Measurements from ENCODE around the gene FAM222A. TPM values are rescaled to one million over a fixed set of nuclear protein-coding genes. Genes with fewer than 3 reads are reported as not detected.
A peak's percentile ranks its signal among the peaks of the same experiment; 100 is the strongest.

Gene FAM222A
- total RNA-seq, 3 donors from 2014 or later = 1.7 to 4.4 (median 3.5) TPM

DNA sequence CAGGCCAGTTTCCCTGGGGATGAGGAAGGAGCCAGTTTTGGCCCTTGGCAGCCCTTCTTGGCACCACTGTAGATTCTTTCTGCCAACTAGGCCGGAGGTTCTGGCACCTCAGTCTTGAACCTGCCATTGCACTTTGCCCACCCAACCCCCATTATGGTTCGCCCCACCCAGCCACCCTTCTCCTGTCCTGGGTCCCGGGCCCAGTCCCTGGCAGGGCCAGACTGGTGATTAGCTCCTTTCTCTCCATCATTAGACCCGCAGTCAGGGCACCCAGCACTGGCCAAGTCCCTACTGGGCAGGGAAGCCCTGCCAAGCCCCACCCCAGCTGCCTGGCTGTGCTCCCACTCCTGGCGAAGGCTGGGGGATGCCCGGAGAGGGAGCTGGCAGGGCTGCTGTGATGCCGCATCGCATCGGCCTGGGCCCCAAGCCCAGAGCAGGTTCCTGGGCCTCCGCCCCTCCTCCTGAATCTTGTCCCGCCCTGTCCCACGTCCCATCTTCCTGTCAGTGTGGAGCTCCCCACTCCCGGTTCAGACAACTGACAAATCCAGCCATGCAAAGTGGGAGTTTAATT is 9.8 kb downstream of the FAM222A start:
- H3K36me3 ChIP-seq (ENCODE audit: low read depth) = no peaks in the 10 kb centered on the region
- TF ChIP-seq, protein P1, sequence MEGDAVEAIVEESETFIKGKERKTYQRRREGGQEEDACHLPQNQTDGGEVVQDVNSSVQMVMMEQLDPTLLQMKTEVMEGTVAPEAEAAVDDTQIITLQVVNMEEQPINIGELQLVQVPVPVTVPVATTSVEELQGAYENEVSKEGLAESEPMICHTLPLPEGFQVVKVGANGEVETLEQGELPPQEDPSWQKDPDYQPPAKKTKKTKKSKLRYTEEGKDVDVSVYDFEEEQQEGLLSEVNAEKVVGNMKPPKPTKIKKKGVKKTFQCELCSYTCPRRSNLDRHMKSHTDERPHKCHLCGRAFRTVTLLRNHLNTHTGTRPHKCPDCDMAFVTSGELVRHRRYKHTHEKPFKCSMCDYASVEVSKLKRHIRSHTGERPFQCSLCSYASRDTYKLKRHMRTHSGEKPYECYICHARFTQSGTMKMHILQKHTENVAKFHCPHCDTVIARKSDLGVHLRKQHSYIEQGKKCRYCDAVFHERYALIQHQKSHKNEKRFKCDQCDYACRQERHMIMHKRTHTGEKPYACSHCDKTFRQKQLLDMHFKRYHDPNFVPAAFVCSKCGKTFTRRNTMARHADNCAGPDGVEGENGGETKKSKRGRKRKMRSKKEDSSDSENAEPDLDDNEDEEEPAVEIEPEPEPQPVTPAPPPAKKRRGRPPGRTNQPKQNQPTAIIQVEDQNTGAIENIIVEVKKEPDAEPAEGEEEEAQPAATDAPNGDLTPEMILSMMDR (IDR thresholded peaks at IDR 0.05) = no peak
- H3K9me3 ChIP-seq = no peaks in the 10 kb centered on the region
- intact Hi-C loops (cut with DNase I, micrococcal nuclease) = no loop called here
- ATAC-seq (peak; percentile 42), DNase-seq (peak in 2 of 3 donors; percentile 57 to 59)
- H3K4me1 ChIP-seq (ENCODE audit: low read depth) = peaks cover 1% of the 10 kb centered on the region
- H3K4me3 ChIP-seq = no peak overlapping the region

DNA sequence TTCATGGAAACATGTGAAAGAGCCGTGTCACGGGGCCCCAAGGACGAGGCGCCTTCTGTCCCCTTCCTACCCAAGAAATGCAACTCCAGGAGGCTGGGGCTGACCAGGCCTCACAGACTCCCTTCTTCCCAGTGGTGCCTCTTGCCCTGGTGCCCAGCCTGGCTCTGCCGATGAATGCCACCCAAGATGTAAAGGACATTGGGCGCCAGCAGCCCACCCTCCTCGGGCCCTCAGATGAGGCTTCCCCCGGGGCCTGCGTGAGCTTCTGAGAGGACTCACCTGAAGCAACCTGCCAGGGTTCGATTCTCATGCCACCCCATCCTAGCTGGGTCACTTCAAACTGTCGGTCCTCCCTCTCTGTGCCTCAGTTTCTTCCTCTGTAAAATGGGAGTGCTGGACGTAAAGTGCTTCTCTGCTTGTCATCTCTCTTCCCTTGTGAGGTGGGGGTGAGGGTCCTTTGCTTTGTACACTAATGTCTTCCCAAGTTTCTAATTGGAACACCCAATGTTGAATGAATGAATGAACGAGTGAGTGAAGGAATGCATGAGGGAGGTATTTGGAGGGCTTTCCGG is 10.8 kb downstream of the FAM222A start:
- DNase-seq (no peak), ATAC-seq (no peak)
- Histone ChIP-seq H3K4me1 (ENCODE audit: low read depth) (no peaks in the 10 kb centered on the region), H3K4me3 (no peak overlapping the region), H3K9me3 (no peaks in the 10 kb centered on the region), H3K36me3 (ENCODE audit: low read depth) (no peaks in the 10 kb centered on the region)
- intact Hi-C loops (cut with DNase I, micrococcal nuclease) = no loop called here
- TF ChIP-seq, protein P1 (IDR thresholded peaks at IDR 0.05) = no peak

DNA sequence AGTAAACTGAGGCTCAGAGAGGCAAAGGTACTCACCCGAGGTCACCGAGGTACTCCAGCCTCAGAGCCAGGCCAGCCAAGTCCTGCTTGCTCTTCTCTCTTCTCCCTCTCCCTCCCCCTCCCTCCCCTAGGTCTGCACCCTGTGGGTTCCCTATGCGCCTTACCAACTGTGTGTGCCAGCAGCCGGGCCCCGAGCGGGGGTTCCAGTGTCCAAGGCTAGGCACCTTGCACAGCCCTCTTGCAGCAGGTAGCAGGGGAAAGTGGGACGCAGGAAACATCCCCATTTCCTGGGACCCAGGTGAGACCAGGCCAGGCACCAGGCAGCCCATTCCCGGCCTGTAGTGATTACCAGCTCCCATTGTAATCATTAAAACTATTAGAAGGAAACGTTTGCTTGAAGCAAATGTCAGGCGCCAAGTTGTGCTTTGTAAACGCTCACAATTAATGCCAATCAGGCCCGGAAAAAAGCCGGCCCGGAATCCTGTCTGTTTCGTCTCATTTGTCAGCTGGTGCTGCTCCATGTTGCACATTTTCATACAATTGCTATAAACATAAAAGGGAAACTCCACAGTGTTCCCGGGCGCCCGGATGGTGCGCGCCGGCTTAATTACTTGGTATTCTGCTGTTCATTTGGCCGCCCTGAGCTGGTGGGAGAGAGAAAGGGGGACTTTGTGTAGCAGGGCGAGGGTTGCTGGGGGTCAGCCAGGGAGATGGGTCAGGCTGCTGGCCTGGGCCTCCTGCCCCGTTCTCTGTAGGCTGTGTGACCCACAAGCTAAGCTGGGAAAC is 11.9 kb downstream of the FAM222A start:
- Histone ChIP-seq H3K4me3 (no peak overlapping the region), H3K4me1 (ENCODE audit: low read depth) (no peaks in the 10 kb centered on the region), H3K36me3 (ENCODE audit: low read depth) (no peaks in the 10 kb centered on the region), H3K9me3 (no peaks in the 10 kb centered on the region)
- intact Hi-C loops (cut with DNase I, micrococcal nuclease) = no loop called here
- no peak for ATAC-seq
- TF ChIP-seq, protein P1 (IDR thresholded peaks at IDR 0.05) = no peak
- peak in 1 of 3 donors; percentile 14 for DNase-seq

DNA sequence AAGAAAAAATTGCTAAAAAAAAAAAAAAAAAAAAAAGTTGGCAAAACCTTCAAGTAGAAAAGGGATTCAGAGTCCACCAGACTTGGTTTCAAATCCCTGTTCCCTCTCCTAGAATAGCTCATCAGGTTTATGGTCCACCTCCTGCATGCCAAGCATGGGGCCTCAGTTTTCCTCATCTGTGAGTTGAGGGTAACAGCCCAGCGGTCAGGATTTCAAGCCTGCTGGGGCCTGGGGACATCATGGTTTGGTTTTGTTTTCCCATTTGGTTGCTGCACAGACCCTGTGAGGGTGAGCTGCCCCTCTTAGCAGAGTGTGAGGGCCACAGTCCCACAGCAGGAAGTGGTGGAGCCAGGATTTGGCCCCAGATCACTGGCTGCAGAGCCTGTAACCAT is 12.5 kb downstream of the FAM222A start:
- Histone ChIP-seq H3K4me3 (no peak overlapping the region), H3K4me1 (ENCODE audit: low read depth) (no peaks in the 10 kb centered on the region), H3K9me3 (no peaks in the 10 kb centered on the region), H3K36me3 (ENCODE audit: low read depth) (no peaks in the 10 kb centered on the region)
- no peak for ATAC-seq
- TF ChIP-seq, protein P1 (IDR thresholded peaks at IDR 0.05) = no peak
- intact Hi-C loops (cut with DNase I, micrococcal nuclease) = no loop called here
- no peak for DNase-seq

DNA sequence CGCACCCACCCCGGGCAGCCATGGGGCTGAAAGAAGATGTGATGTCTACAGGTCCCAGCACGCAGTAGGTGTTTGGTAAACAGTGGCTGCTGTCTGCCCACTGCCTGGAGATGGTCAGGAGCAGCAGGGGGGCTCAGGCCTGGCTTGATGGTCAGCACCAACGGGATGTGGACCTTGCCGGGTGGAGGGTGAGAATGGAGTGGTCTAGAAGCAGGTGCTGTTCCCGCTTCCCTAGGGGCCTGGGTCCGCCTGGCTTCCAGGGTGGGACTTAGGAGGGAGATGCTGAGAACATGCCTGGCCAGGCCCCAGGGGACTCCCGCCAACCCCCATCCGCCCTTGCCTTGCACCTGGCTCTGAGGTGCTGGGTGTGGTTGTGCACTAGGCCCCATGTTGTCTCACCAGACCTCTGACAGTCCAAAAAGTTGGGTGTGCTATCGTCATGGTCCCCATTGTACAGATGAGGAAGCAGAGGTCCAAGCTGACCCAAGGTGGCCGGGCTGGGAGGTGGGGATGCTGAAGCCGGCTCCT is 12.9 kb downstream of the FAM222A start:
- Histone ChIP-seq H3K4me1 (ENCODE audit: low read depth) (no peaks in the 10 kb centered on the region), H3K36me3 (ENCODE audit: low read depth) (no peaks in the 10 kb centered on the region), H3K4me3 (no peak overlapping the region), H3K9me3 (no peaks in the 10 kb centered on the region)
- DNase-seq = peak in 1 of 3 donors; percentile 15
- ATAC-seq = no peak
- intact Hi-C loops (cut with DNase I, micrococcal nuclease) = no loop called here
- TF ChIP-seq, protein P1 (IDR thresholded peaks at IDR 0.05) = no peak

Measured in mucosa of descending colon (tissue), 3 donors.